Lower leg skin (tissue), 4 donors: ENCODE results near the gene NTM. TPM values are rescaled to one million over a fixed set of nuclear protein-coding genes. Genes with fewer than 3 reads are reported as not detected.

Source experiments
- DNase-seq, 2 donors: peaks; one replicate each; pipeline ENCODE4 v3.0.0-alpha.2; 2019; ENCODE audit warnings: low spot score in 2 of 2
- H3K4me3 ChIP-seq: fragments of 200-600 bp; sonication (generic); 2 replicates; pipeline ENCODE4 v1.5.1; 2017; ENCODE audit warnings: mild to moderate bottlenecking, low read depth; ENCODE audit not compliant: poor library complexity, severe bottlenecking
- POLR2A ChIP-seq, 2 donors: fragments of 450-650 bp; IDR thresholded peaks; one replicate each; pipeline ENCODE4 v1.6.1; 2016 to 2017; ENCODE audit warnings: antibody characterized with exemption in 2 of 2, mild to moderate bottlenecking in 1 of 2, moderate library complexity in 1 of 2
- WGBS, 2 donors: methylation state at CpG; one replicate each; pipeline ENCODE4 v1.1.5; 2018; 5-methylcytosine and 5-hydroxymethylcytosine counted together
- intact Hi-C: fragments of 100-400 bp; cut with DNase I; formaldehyde crosslinking; loops from one replicate; pipeline ENCODE4 v1.15.0; 2023; ENCODE audit warnings: low total_unique reads
- total RNA-seq, 4 donors: library from RNA; depleted of rRNA; stranded (reverse); fragments of >200 nt; gene quantifications; one replicate each; pipeline ENCODE4 v1.1.0, GENCODE V29; 2016
- TF ChIP-seq, protein P1 (sequence below), 3 donors: fragments of 450-650 bp; IDR thresholded peaks; one replicate each; pipeline ENCODE4 v1.5.1; 2016; ENCODE audit warnings: antibody characterized with exemption in 3 of 3, mild to moderate bottlenecking in 3 of 3, moderate library complexity in 2 of 3

The NTM gene
- total RNA-seq, 4 donors from 2014 or later = 2.8 to 5.7 (median 4.9) TPM

DNA sequence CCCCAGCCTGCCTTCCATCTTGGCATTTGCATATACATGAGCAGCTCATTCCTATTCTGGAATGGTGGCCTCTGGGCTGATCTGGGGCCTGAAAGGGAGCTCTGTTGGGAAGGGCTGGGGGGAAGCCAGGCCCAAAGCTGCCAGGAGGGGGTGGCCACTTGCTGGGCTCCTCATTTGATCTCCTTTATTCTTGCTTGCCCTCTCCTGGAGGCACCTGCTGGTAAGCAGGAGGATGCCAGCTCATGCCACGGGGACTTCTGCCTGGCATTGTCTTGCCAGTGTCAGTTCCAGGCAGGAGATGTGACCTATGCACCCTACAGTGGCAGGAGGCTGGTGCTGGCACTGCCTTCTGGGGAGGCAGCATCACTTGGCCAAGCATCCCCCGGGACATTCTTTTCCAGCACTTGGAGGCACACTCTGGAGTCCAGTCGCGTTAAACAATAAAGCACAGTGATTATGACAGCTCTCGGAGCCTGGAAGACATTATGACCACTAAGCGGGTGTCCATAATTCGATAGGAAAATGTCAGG is 128.3 kb downstream of the NTM start:
- H3K4me3 ChIP-seq = no peak overlapping the region
- no peak for DNase-seq
- WGBS, 2 donors = 77 to 88% methylated on average over 7 of the region's 7 CpGs
- intact Hi-C loops = no loop called here
- TF ChIP-seq POLR2A (IDR thresholded peaks at IDR 0.05) = no peak
- TF ChIP-seq, protein P1, sequence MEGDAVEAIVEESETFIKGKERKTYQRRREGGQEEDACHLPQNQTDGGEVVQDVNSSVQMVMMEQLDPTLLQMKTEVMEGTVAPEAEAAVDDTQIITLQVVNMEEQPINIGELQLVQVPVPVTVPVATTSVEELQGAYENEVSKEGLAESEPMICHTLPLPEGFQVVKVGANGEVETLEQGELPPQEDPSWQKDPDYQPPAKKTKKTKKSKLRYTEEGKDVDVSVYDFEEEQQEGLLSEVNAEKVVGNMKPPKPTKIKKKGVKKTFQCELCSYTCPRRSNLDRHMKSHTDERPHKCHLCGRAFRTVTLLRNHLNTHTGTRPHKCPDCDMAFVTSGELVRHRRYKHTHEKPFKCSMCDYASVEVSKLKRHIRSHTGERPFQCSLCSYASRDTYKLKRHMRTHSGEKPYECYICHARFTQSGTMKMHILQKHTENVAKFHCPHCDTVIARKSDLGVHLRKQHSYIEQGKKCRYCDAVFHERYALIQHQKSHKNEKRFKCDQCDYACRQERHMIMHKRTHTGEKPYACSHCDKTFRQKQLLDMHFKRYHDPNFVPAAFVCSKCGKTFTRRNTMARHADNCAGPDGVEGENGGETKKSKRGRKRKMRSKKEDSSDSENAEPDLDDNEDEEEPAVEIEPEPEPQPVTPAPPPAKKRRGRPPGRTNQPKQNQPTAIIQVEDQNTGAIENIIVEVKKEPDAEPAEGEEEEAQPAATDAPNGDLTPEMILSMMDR (IDR thresholded peaks at IDR 0.05) = no peak

DNA sequence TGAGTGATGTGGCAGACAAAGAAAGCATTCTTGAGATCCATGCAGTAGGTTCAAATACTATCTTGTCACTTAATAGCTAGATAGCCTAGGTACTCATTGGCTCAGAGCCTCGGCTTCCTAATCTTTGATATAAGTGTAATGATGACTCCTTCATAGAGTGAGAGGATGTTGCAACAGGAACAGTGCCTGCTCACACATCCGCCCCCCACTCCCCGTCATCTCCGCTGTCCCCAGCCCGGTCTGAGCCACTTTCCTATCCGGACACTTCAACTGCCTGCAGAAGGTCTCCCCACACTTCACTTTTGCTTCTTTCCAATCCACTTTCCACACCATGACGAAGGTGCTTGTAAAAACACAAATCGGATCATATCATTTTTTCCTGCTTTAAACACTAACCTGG is 128.8 kb downstream of the NTM start:
- WGBS, 2 donors = 81 to 85% methylated on average over 8 of the region's 8 CpGs
- intact Hi-C loops = no loop called here
- DNase-seq = no peak

GRCh38 chr11:131503017-131503416 is 132.6 kb downstream of the NTM start:
- 39 to 42% methylated on average over 1 of the region's 1 CpG for WGBS, 2 donors
- TF ChIP-seq, protein P1 (IDR thresholded peaks at IDR 0.05) = no peak
- no peak for TF ChIP-seq POLR2A (IDR thresholded peaks at IDR 0.05)
- H3K4me3 ChIP-seq = no peak overlapping the region
- intact Hi-C loops = no loop called here
- no peak for DNase-seq

More for the DNA sequence above, 128.8 kb downstream of the NTM start:
- TF ChIP-seq POLR2A (IDR thresholded peaks at IDR 0.05) = no peak
- TF ChIP-seq, protein P1 (IDR thresholded peaks at IDR 0.05) = no peak
- no peak overlapping the region for H3K4me3 ChIP-seq

- 25 to 29% methylated on average over 15 of the region's 15 CpGs for WGBS, 2 donors
- no peak for DNase-seq
- TF ChIP-seq, protein P1 (IDR thresholded peaks at IDR 0.05) = no peak
- no peak for TF ChIP-seq POLR2A (IDR thresholded peaks at IDR 0.05)
- intact Hi-C loops = no loop called here
- H3K4me3 ChIP-seq = no peak overlapping the region
These were observed 134.0 kb downstream of the NTM start for GRCh38 chr11:131504199-131504949.

- intact Hi-C loops = no loop called here
- WGBS, 2 donors = 66 to 76% methylated on average over 6 of the region's 6 CpGs
- TF ChIP-seq, protein P1 (IDR thresholded peaks at IDR 0.05) = no peak
- no peak for TF ChIP-seq POLR2A (IDR thresholded peaks at IDR 0.05)
These were observed 135.9 kb downstream of the NTM start for GRCh38 chr11:131506348-131506747.

More at GRCh38 chr11:131506348-131506747, 135.9 kb downstream of the NTM start:
- DNase-seq = no peak
- no peak overlapping the region for H3K4me3 ChIP-seq
